Ectodermal cell (in vitro differentiated cells): ENCODE data around the gene ITPR2.

Experiments used
- H3K27ac ChIP-seq: 2 replicates; pipeline ENCODE4 v1.7.0; 2013; ENCODE audit warnings: mild to moderate bottlenecking, low read depth, low read length; ENCODE audit not compliant: insufficient read depth, poor library complexity, severe bottlenecking
- H3K27me3 ChIP-seq: 2 replicates; pipeline ENCODE4 v1.7.0; 2013; ENCODE audit warnings: mild to moderate bottlenecking, low read length; ENCODE audit not compliant: insufficient read depth, control insufficient read depth, poor library complexity, severe bottlenecking
- H3K36me3 ChIP-seq: one replicate; pipeline ENCODE4 v1.7.0; 2013; ENCODE audit warnings: low read length; ENCODE audit not compliant: control insufficient read depth, insufficient read depth
- H3K4me1 ChIP-seq: one replicate; pipeline ENCODE4 v1.7.0; 2013; ENCODE audit warnings: low read length; ENCODE audit not compliant: control insufficient read depth, insufficient read depth
- H3K4me3 ChIP-seq: 2 replicates; pipeline ENCODE4 v1.7.0; 2013; ENCODE audit warnings: low read depth, low read length, control low read depth; ENCODE audit not compliant: insufficient read depth
- H3K9me3 ChIP-seq: 2 replicates; pipeline ENCODE4 v1.7.0; 2013; ENCODE audit warnings: mild to moderate bottlenecking, low read length, moderate library complexity; ENCODE audit not compliant: control insufficient read depth
- WGBS, 2 experiments: methylation state at CpG; one replicate each; pipeline ENCODE4 v1.1.7; 2013; ENCODE audit warnings: missing lambda C conversion rate in 2 of 2; 5-methylcytosine and 5-hydroxymethylcytosine counted together

Gene ITPR2

GRCh38 chr12:26806556-26806955 is 26.4 kb downstream of the ITPR2 start:
- H3K4me3 ChIP-seq, result no peak overlapping the region
- no peaks in the 10 kb centered on the region for H3K9me3 ChIP-seq
- no peaks in the 10 kb centered on the region for H3K4me1 ChIP-seq
- H3K27me3 ChIP-seq, result no peaks in the 10 kb centered on the region
- H3K36me3 ChIP-seq, result no peaks in the 10 kb centered on the region
- H3K27ac ChIP-seq, result no peak overlapping the region
- 90 to 95% methylated on average over 5 of the region's 5 CpGs for WGBS, 2 experiments

GRCh38 chr12:26805401-26805971 is 27.5 kb downstream of the ITPR2 start:
- H3K4me3 ChIP-seq, result no peak overlapping the region
- WGBS, 2 experiments, result 88 to 94% methylated on average over 5 of the region's 5 CpGs
- no peaks in the 10 kb centered on the region for H3K9me3 ChIP-seq
- no peak overlapping the region for H3K27ac ChIP-seq
- H3K27me3 ChIP-seq, result no peaks in the 10 kb centered on the region
- H3K36me3 ChIP-seq, result no peaks in the 10 kb centered on the region
- no peaks in the 10 kb centered on the region for H3K4me1 ChIP-seq

GRCh38 chr12:26803552-26803951 is 29.4 kb downstream of the ITPR2 start:
- Histone ChIP-seq H3K4me1 (no peaks in the 10 kb centered on the region), H3K27me3 (no peaks in the 10 kb centered on the region), H3K36me3 (no peaks in the 10 kb centered on the region), H3K9me3 (no peaks in the 10 kb centered on the region), H3K4me3 (no peak overlapping the region), H3K27ac (no peak overlapping the region)
- WGBS, 2 experiments, result 72 to 94% methylated on average over 2 of the region's 2 CpGs

- Histone ChIP-seq H3K27ac (no peak overlapping the region), H3K36me3 (no peaks in the 10 kb centered on the region), H3K4me1 (no peaks in the 10 kb centered on the region), H3K9me3 (no peaks in the 10 kb centered on the region), H3K4me3 (no peak overlapping the region), H3K27me3 (no peaks in the 10 kb centered on the region)
- WGBS, 2 experiments, result 95 to 100% methylated on average over 1 of the region's 1 CpG
Observed at GRCh38 chr12:26801486-26801885, 31.5 kb downstream of the ITPR2 start.

GRCh38 chr12:26800858-26801257 is 32.1 kb downstream of the ITPR2 start:
- WGBS, 2 experiments, result 94 to 95% methylated on average over 7 of the region's 7 CpGs
- Histone ChIP-seq H3K4me3 (no peak overlapping the region), H3K9me3 (no peaks in the 10 kb centered on the region), H3K27me3 (no peaks in the 10 kb centered on the region), H3K4me1 (no peaks in the 10 kb centered on the region), H3K36me3 (no peaks in the 10 kb centered on the region), H3K27ac (no peak overlapping the region)

GRCh38 chr12:26800347-26800746 is 32.6 kb downstream of the ITPR2 start:
- Histone ChIP-seq H3K4me3 (no peak overlapping the region), H3K27me3 (no peaks in the 10 kb centered on the region), H3K27ac (no peak overlapping the region), H3K4me1 (no peaks in the 10 kb centered on the region), H3K9me3 (no peaks in the 10 kb centered on the region), H3K36me3 (no peaks in the 10 kb centered on the region)

- no peaks in the 10 kb centered on the region for H3K36me3 ChIP-seq
- no peaks in the 10 kb centered on the region for H3K9me3 ChIP-seq
- H3K27me3 ChIP-seq, result no peaks in the 10 kb centered on the region
- H3K27ac ChIP-seq, result no peak overlapping the region
- no peak overlapping the region for H3K4me3 ChIP-seq
- no peaks in the 10 kb centered on the region for H3K4me1 ChIP-seq
Observed at GRCh38 chr12:26799741-26800140, 33.3 kb downstream of the ITPR2 start.

- H3K9me3 ChIP-seq, result no peaks in the 10 kb centered on the region
- no peaks in the 10 kb centered on the region for H3K4me1 ChIP-seq
- no peak overlapping the region for H3K27ac ChIP-seq
- no peaks in the 10 kb centered on the region for H3K27me3 ChIP-seq
- no peaks in the 10 kb centered on the region for H3K36me3 ChIP-seq
- no peak overlapping the region for H3K4me3 ChIP-seq
Observed at GRCh38 chr12:26798640-26799039, 34.4 kb downstream of the ITPR2 start.

GRCh38 chr12:26798023-26798422 is 35.0 kb downstream of the ITPR2 start:
- no peaks in the 10 kb centered on the region for H3K9me3 ChIP-seq
- WGBS, 2 experiments, result 87 to 92% methylated on average over 5 to 6 of the region's 6 CpGs
- no peak overlapping the region for H3K4me3 ChIP-seq
- H3K36me3 ChIP-seq, result no peaks in the 10 kb centered on the region
- H3K4me1 ChIP-seq, result no peaks in the 10 kb centered on the region
- H3K27me3 ChIP-seq, result no peaks in the 10 kb centered on the region
- H3K27ac ChIP-seq, result no peak overlapping the region

GRCh38 chr12:26795910-26796309 is 37.1 kb downstream of the ITPR2 start:
- Histone ChIP-seq H3K27ac (no peak overlapping the region), H3K4me3 (no peak overlapping the region), H3K36me3 (no peaks in the 10 kb centered on the region), H3K9me3 (no peaks in the 10 kb centered on the region), H3K27me3 (no peaks in the 10 kb centered on the region), H3K4me1 (no peaks in the 10 kb centered on the region)
- WGBS, 2 experiments, result 97% methylated on average over 3 of the region's 3 CpGs

GRCh38 chr12:26791301-26791791 is 41.6 kb downstream of the ITPR2 start:
- Histone ChIP-seq H3K36me3 (no peaks in the 10 kb centered on the region), H3K9me3 (no peaks in the 10 kb centered on the region), H3K27me3 (no peaks in the 10 kb centered on the region), H3K27ac (no peak overlapping the region), H3K4me1 (no peaks in the 10 kb centered on the region), H3K4me3 (no peak overlapping the region)
